Stimulated activated CD8-positive, alpha-beta memory T cell treated with anti-CD3 and anti-CD28 coated beads, Interleukin-12 subunit alpha, Interleukin-12 subunit beta, amount 100 ng/mL, for 4 hours (primary cell): ENCODE measurements around the gene CELF1.
"Not testable (repeated sequence)": the region's sequence is repeated elsewhere in the genome, so short reads cannot be mapped to it uniquely, and the experiment has no call there.

Experiments used
- DNase-seq: peaks from one replicate; pipeline ENCODE4 v3.0.0-alpha.2; 2020; ENCODE audit warnings: low read depth

Gene CELF1

GRCh38 chr11:47538741-47539565, 14.0 kb downstream of the CELF1 start:
- no peak for DNase-seq

- DNase-seq = no peak
Measured at GRCh38 chr11:47536915-47537314, 16.0 kb downstream of the CELF1 start.

- DNase-seq = no peak
Measured at GRCh38 chr11:47534704-47535251, 18.2 kb downstream of the CELF1 start.

- DNase-seq = no peak
Measured at GRCh38 chr11:47533690-47534151, 19.2 kb downstream of the CELF1 start.

GRCh38 chr11:47532597-47533213, 20.2 kb downstream of the CELF1 start:
- no peak for DNase-seq

- DNase-seq = no peak
Measured at GRCh38 chr11:47531666-47532065, 21.3 kb downstream of the CELF1 start.

GRCh38 chr11:47530721-47531120, 22.2 kb downstream of the CELF1 start:
- not testable (repeated sequence) for DNase-seq

- no peak for DNase-seq
Measured at GRCh38 chr11:47529951-47530350, 23.0 kb downstream of the CELF1 start.

GRCh38 chr11:47527186-47527585, 25.7 kb downstream of the CELF1 start:
- DNase-seq = no peak

GRCh38 chr11:47526032-47526431, 26.9 kb downstream of the CELF1 start:
- DNase-seq = not testable (repeated sequence)

- no peak for DNase-seq
Measured at GRCh38 chr11:47524291-47524874, 28.5 kb downstream of the CELF1 start.

GRCh38 chr11:47523490-47524225, 29.3 kb downstream of the CELF1 start:
- no peak for DNase-seq

GRCh38 chr11:47518212-47518964, 34.5 kb downstream of the CELF1 start:
- DNase-seq = no peak

GRCh38 chr11:47516984-47517853, 35.7 kb downstream of the CELF1 start:
- DNase-seq = no peak

- no peak for DNase-seq
Measured at GRCh38 chr11:47516155-47516554, 36.8 kb downstream of the CELF1 start.

GRCh38 chr11:47514825-47515647, 37.9 kb downstream of the CELF1 start:
- no peak for DNase-seq

- DNase-seq = no peak
Measured at GRCh38 chr11:47512701-47513100, 40.2 kb downstream of the CELF1 start.

- DNase-seq = no peak
Measured at GRCh38 chr11:47511917-47512316, 41.0 kb downstream of the CELF1 start.

GRCh38 chr11:47510209-47510608, 42.7 kb downstream of the CELF1 start:
- no peak for DNase-seq
